KG1 (cell line): ENCODE data around the gene COMTD1.
"Not testable (repeated sequence)": the region's sequence is repeated elsewhere in the genome, so short reads cannot be mapped to it uniquely, and the experiment has no call there.

Experiments used
- DNase-seq: peaks from one replicate; lab custom pipeline; 2025; lab: John Stamatoyannopoulos, UW

Gene COMTD1

GRCh38 chr10:75223507-75223906 lies 12.2 kb downstream of the COMTD1 start:
- no peak for DNase-seq

DNA sequence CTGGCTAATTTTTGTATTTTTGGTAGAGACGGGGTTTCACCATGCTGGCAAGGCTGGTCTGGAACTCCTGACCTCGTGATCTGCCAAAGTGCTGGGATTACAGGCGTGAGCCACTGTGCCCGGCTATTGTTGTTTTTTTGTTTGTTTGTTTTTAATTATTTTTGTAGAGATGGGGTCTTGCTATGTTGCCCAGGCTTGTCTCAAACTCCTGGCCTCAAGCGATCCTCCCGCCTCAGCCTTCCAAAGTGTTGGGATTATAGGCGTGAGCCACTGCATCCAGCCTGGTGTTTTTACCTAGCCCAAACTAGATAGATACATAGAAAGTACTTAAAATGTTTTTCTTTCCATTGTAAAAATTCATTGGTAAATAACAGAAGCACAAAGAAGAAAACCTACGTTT lies 14.3 kb downstream of the COMTD1 start:
- not testable (repeated sequence) for DNase-seq

DNA sequence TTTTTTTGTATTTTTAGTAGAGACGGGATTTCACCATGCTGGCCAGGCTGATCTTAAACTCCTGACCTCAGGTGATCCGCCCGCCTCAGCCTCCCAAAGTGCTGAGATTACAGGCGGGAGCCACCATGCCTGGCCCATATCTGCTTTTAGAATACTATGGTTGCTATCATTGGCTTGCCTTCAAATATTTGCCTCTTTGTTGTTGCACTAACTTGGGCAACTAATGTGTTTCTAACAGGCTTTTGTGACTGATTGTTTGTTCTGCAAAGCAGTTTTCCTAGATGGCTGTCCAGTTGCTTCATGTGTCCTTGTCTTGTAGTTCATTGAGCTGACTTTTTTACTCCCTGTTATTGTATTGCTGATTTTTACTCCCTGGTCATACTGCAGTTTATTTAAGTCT lies 15.5 kb downstream of the COMTD1 start:
- DNase-seq, result no peak

DNA sequence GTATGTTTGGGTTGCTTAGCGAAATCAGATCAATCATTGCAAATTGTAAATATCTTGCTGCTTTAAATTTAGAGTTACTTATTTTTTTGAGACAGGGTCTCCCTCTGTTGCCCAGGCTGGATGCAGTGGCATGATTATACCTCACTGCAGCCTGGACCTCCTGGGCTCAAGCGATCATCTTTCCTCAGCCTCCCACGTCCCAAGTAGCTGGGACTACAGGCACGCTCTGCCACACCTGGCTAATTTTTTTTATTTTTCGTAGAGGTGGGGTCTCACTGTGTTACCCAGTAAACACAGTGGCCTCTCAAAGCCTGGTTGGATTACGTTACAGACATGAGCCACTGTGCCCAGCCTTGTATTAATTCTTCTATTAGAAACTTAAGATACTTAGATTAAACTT lies 23.4 kb downstream of the COMTD1 start:
- no peak for DNase-seq

DNA sequence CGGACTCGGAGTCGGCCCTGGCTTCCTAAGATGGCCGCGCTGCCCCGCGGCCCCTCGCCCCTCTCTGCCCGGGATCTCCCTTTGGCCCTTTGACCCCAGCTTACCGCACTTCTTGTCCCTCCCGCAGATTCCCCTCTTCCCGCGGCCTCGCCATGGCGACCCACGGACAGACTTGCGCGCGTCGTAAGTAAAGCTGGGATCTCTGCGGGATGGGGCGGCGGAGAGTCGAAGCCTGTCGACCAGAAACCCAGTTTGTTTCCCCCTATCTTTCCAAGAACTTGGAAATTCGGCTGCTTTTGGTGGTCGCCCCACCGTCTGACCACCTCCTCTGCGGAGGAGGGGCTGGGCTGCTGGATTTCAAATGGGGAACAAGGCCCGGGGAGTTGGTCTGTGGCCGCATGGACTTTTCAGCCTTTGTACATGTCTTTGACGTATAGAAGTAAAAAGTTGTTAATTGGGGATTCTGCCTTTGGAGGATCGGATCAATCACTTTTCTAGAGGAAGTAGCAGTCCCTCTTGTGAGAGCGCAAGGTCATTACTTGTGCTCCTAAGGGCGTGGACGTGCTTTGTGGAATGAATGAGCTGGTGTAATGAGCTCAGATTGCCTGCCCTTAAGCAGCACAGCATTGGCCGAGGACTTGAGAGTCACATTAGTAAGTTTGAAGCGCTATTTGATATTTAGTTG lies 24.6 kb downstream of the COMTD1 start:
- DNase-seq, result no peak

- DNase-seq, result peak; percentile 81
Measured at GRCh38 chr10:75210282-75211006, 25.3 kb downstream of the COMTD1 start, which contains the start of gene VDAC2. TSS of gene VDAC2 (plus strand) at chr10:75210796. CDS start at chr10:75211159, 363 bp downstream.

- peak; percentile 79 for DNase-seq
Measured at GRCh38 chr10:75209921-75210281, 25.9 kb downstream of the COMTD1 start.

GRCh38 chr10:75209086-75209920 lies 26.5 kb downstream of the COMTD1 start:
- DNase-seq, result no peak

GRCh38 chr10:75208181-75208580 lies 27.6 kb downstream of the COMTD1 start:
- DNase-seq, result no peak

- DNase-seq, result no peak
Measured at GRCh38 chr10:75207857-75208144, 28.0 kb downstream of the COMTD1 start.

DNA sequence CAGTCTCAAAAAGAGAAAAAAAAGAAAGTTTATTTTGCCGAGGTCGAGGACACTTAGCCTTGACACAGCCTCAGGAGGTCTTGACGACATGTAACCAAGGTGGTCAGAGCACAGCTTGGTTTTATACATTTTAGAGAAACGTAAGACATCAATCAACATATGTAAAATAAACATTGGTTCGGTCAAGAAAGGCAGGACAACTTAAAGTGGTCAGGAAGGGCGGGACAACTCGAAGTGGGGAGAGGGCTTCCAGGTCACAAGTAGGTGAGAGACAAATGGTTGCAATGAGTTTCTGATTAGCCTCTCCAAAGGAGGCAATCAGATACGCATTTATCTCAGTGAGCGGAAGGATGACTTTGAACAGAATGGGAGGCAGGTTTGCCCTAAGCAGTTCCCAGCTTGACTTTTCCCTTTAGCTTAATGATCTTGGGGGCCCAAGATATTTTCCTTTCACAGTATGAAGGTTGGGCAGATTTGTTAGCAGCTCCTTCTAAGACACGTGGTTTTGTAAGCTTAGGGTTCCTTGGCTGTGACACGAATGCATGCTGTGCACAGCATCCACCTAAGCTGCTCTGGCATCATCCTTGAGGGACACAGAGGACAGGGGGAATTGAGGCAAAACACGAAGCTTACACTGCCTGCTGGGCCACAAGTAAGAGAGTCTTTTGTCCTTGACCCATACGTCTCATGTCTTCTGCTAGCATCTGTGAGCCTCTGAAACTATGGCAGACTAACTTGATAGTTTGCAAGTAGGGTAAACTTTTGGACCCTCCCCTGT lies 28.5 kb downstream of the COMTD1 start:
- no peak for DNase-seq

- DNase-seq, result not testable (repeated sequence)
Measured at GRCh38 chr10:75206638-75207037, 29.1 kb downstream of the COMTD1 start.

DNA sequence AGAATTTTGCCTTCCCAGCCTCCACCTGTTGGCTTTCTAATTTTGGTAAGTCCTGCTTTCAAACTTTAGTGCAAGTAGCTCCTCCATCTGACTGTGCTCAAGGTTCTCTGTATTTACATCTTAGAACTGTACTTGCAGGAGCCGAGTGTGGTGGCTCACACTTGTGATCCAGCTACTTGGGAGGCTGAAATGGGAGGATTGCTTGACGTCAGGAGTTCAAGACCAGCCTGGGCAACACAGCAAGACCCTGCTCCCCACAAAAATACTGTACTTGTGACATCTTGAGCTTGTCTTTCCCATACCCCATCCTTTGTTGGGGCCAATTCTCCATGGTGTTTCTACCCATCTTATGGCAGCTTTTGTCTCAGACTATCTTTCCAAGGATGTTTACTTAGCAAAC lies 29.8 kb downstream of the COMTD1 start:
- no peak for DNase-seq

GRCh38 chr10:75203724-75204123 lies 32.0 kb downstream of the COMTD1 start:
- DNase-seq, result no peak

- not testable (repeated sequence) for DNase-seq
Measured at GRCh38 chr10:75203046-75203620, 32.6 kb downstream of the COMTD1 start.

DNA sequence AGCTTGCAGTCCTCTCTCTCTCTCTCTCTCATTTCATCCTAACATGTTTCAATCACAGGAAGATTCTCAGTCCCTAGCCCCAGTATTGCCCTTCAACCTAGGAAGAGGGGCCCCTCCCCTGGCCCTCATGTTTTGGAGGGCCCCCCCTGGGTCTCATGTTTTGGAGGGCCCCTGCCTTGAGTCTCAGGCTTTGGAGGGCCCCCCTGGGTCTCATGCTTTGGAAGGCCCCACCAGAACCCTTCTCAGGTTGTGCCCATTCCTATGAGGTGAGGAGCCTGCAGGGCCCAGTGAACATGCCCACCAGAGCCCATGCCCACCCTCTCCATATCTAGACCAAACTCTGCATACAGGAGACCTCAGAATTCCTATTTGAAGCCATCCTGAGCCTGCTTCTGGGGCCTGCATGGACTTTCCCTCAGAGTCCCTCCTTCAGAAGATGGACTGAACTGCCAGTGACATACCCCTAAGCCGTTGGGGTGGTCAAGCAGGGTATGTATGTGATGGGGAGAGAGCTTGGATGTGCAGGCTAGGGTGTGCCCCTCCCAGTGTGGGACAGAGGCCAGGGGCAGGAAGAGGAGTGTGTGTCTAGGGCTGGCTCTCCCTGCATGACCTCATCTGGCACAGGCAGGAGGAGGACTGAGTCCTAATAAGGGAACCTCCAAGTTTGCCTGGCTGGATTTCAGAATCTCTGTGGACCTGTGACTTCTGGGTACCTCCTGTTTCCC lies 33.3 kb downstream of the COMTD1 start:
- no peak for DNase-seq

- DNase-seq, result no peak
Measured at GRCh38 chr10:75201793-75202307, 33.9 kb downstream of the COMTD1 start.

- DNase-seq, result not testable (repeated sequence)
Measured at GRCh38 chr10:75199949-75200348, 35.8 kb downstream of the COMTD1 start.

- no peak for DNase-seq
Measured at GRCh38 chr10:75197906-75198305, 37.9 kb downstream of the COMTD1 start.

DNA sequence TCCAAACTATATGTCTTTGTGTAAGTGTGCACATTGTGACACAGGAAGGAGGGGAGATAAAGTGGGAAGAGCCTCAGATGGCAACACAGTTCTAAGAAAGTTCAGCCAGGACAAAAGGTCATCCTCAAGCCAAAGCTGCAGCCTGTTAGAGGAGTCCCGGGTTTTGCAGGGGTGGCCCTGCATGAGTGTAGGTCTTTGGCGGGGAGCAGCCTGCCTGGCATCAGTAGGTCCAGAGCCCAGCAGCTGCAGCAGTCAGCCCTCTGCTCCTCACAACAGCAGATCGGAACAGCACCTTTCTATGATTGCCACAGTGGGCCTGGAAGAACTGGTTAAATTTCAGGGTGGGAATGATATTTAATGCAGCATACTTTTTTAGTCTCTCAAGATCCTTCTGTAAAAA lies 38.7 kb downstream of the COMTD1 start:
- no peak for DNase-seq
